Ramos (cell line): Measurements from ENCODE around the gene TBC1D9.

ENCODE experiments used
- in situ Hi-C: fragments of 300-500 bp; cut with MboI; formaldehyde crosslinking; loops from one replicate; pipeline ENCODE4 v1.14.3; 2022; ENCODE audit warnings: low sequenced_read_pairs; ENCODE audit not compliant: unreplicated experiment

TBC1D9 gene

GRCh38 chr4:140661550-140661949 is 94.6 kb downstream of the TBC1D9 start:
- in situ Hi-C loops = no loop called here

GRCh38 chr4:140659943-140660700 is 96.1 kb downstream of the TBC1D9 start:
- in situ Hi-C loops = no loop called here

- in situ Hi-C loops = no loop called here
These were observed 101.7 kb downstream of the TBC1D9 start for GRCh38 chr4:140654495-140654814.

GRCh38 chr4:140653718-140654494 is 102.3 kb downstream of the TBC1D9 start:
- in situ Hi-C loops = no loop called here

- in situ Hi-C loops = no loop called here
These were observed 103.6 kb downstream of the TBC1D9 start for GRCh38 chr4:140652601-140653000.

- in situ Hi-C loops = no loop called here
These were observed 107.4 kb downstream of the TBC1D9 start for GRCh38 chr4:140648716-140649308.

- in situ Hi-C loops = no loop called here
These were observed 110.4 kb downstream of the TBC1D9 start for GRCh38 chr4:140645614-140646412.

- in situ Hi-C loops = no loop called here
These were observed 111.0 kb downstream of the TBC1D9 start for GRCh38 chr4:140645196-140645595.

- in situ Hi-C loops = no loop called here
These were observed 111.6 kb downstream of the TBC1D9 start for GRCh38 chr4:140644470-140645185.

- in situ Hi-C loops = no loop called here
These were observed 112.6 kb downstream of the TBC1D9 start for GRCh38 chr4:140643571-140644055.

GRCh38 chr4:140642674-140643437 is 113.3 kb downstream of the TBC1D9 start:
- in situ Hi-C loops = no loop called here

- in situ Hi-C loops = no loop called here
These were observed 114.3 kb downstream of the TBC1D9 start for GRCh38 chr4:140641789-140642439.

- in situ Hi-C loops = no loop called here
These were observed 115.1 kb downstream of the TBC1D9 start for GRCh38 chr4:140641105-140641555.

GRCh38 chr4:140640150-140640748 is 115.9 kb downstream of the TBC1D9 start:
- in situ Hi-C loops = no loop called here

- in situ Hi-C loops = loop anchor here (10.0 kb wide), 1 partner anchor 274 kb away; no protein-coding TSS in a partner anchor
These were observed 117.1 kb downstream of the TBC1D9 start for GRCh38 chr4:140639066-140639465.

GRCh38 chr4:140637836-140638235 is 118.3 kb downstream of the TBC1D9 start:
- in situ Hi-C loops = loop anchor here (10.0 kb wide), 1 partner anchor 273 kb away; no protein-coding TSS in a partner anchor

GRCh38 chr4:140635606-140636005 is 120.6 kb downstream of the TBC1D9 start:
- in situ Hi-C loops = loop anchor here (10.0 kb wide), 1 partner anchor 271 kb away; no protein-coding TSS in a partner anchor

- in situ Hi-C loops = loop anchor here (10.0 kb wide), 1 partner anchor 269 kb away; no protein-coding TSS in a partner anchor
These were observed 122.2 kb downstream of the TBC1D9 start for GRCh38 chr4:140633951-140634350.
